Left kidney (tissue), 2 donors: ENCODE measurements around the gene ABCC3. TPM values are rescaled to one million over a fixed set of nuclear protein-coding genes. Genes with fewer than 3 reads are reported as not detected.
"Not testable (repeated sequence)": the region's sequence is repeated elsewhere in the genome, so short reads cannot be mapped to it uniquely, and the experiment has no call there.

Experiments
- DNase-seq: peaks from one replicate; pipeline ENCODE4 v3.0.0-alpha.2; 2013
- polyA plus RNA-seq: library from polyadenylated mRNA; unstranded; fragments of 120-200 nt; gene quantifications from one replicate; pipeline ENCODE4 v1.2.1, GENCODE V29; 2013; ENCODE audit not compliant: insufficient read length

ABCC3 gene
- polyA plus RNA-seq, 1 donor, result 11.8 TPM

GRCh38 chr17:50666316-50666715, 31.6 kb downstream of the ABCC3 start:
- DNase-seq, result no peak

GRCh38 chr17:50667259-50668024, 32.8 kb downstream of the ABCC3 start:
- no peak for DNase-seq

- DNase-seq, result no peak
Observed at GRCh38 chr17:50668025-50668837, 33.5 kb downstream of the ABCC3 start.

GRCh38 chr17:50668838-50669581, 34.3 kb downstream of the ABCC3 start:
- DNase-seq, result no peak

- no peak for DNase-seq
Observed at GRCh38 chr17:50672071-50672470, 37.4 kb downstream of the ABCC3 start.

- no peak for DNase-seq
Observed at GRCh38 chr17:50672831-50673551, 38.3 kb downstream of the ABCC3 start.

GRCh38 chr17:50675190-50675589, 40.5 kb downstream of the ABCC3 start:
- no peak for DNase-seq

GRCh38 chr17:50675627-50676026, 40.9 kb downstream of the ABCC3 start:
- DNase-seq, result no peak

- DNase-seq, result no peak
Observed at GRCh38 chr17:50676065-50676975, 41.6 kb downstream of the ABCC3 start.

- DNase-seq, result no peak
Observed at GRCh38 chr17:50677851-50678375, 43.2 kb downstream of the ABCC3 start.

GRCh38 chr17:50679008-50679544, 44.4 kb downstream of the ABCC3 start:
- DNase-seq, result no peak

GRCh38 chr17:50680126-50680525, 45.4 kb downstream of the ABCC3 start:
- DNase-seq, result no peak

GRCh38 chr17:50680543-50681262, 46.0 kb downstream of the ABCC3 start:
- DNase-seq, result not testable (repeated sequence)

- DNase-seq, result peak; percentile 72
Observed at GRCh38 chr17:50681263-50682200, 46.9 kb downstream of the ABCC3 start.

GRCh38 chr17:50682441-50682840, 47.8 kb downstream of the ABCC3 start:
- no peak for DNase-seq

- DNase-seq, result no peak
Observed at GRCh38 chr17:50682938-50683337, 48.3 kb downstream of the ABCC3 start.

GRCh38 chr17:50683434-50684287, 49.0 kb downstream of the ABCC3 start:
- DNase-seq, result no peak

GRCh38 chr17:50684288-50684611, 49.6 kb downstream of the ABCC3 start:
- DNase-seq, result no peak
